ENCODE data around the gene THAP12. TPM values are rescaled to one million over a fixed set of nuclear protein-coding genes. Genes with fewer than 3 reads are reported as not detected.

The THAP12 gene
- total RNA-seq, 1 experiment from 2014 or later = 50.5 TPM

- intact Hi-C loops (cut with micrococcal nuclease) = no loop called here
- no peaks in the 10 kb centered on the region for H3K4me1 ChIP-seq (ENCODE audit: insufficient read depth, low read length)
- H3K9ac ChIP-seq (ENCODE audit: low read length) = no peak overlapping the region
- no peak overlapping the region for H3K4me2 ChIP-seq (ENCODE audit: low read length)
- no peaks in the 10 kb centered on the region for H3K27me3 ChIP-seq (ENCODE audit: low read length)
- H4K20me1 ChIP-seq (ENCODE audit: low read length) = no peaks in the 10 kb centered on the region
- H3K4me3 ChIP-seq (ENCODE audit: low read length) = no peak overlapping the region
- H3K9me3 ChIP-seq (ENCODE audit: low read length) = peaks cover 17% of the 10 kb centered on the region
- H3K36me3 ChIP-seq (ENCODE audit: low read depth, low read length) = no peaks in the 10 kb centered on the region
- no peaks in the 10 kb centered on the region for H3F3A ChIP-seq (ENCODE audit: low read length, unreplicated experiment)
- no TSS peak for BruUV-seq (replicated peaks)
- no peak overlapping the region for H3K27ac ChIP-seq (ENCODE audit: low read length)
- POLR2A ChIA-PET (ENCODE audit: unreplicated experiment) = no interaction called here
- ATAC-seq (no peak), DNase-seq (no peak)
- TF ChIP-seq EZH2phosphoT487 (IDR thresholded peaks at IDR 0.05; ENCODE audit: borderline replicate concordance, low read length) (no peak), EZH2 (IDR thresholded peaks at IDR 0.05; ENCODE audit: low read length, unreplicated experiment) (no peak), CTCF (conservative IDR thresholded peaks at IDR 0.05; ENCODE audit: low read depth, low read length) (no peak)
- no peaks in the 10 kb centered on the region for H3K9me2 ChIP-seq (replicated peaks; ENCODE audit: low read length)
- H3K79me2 ChIP-seq (ENCODE audit: low read length) = no peaks in the 10 kb centered on the region
- H2AFZ ChIP-seq (ENCODE audit: low read length) = no peak overlapping the region
- CTCF ChIA-PET = no interaction called here
These were observed 43.0 kb downstream of the THAP12 start for GRCh38 chr11:76337923-76338322.

GRCh38 chr11:76337469-76337868 is 43.5 kb downstream of the THAP12 start:
- Histone ChIP-seq H3K27me3 (ENCODE audit: low read length) (no peaks in the 10 kb centered on the region), H4K20me1 (ENCODE audit: low read length) (no peaks in the 10 kb centered on the region), H3K79me2 (ENCODE audit: low read length) (no peaks in the 10 kb centered on the region), H3K4me1 (ENCODE audit: insufficient read depth, low read length) (no peaks in the 10 kb centered on the region), H3K9me2 (replicated peaks; ENCODE audit: low read length) (no peaks in the 10 kb centered on the region), H2AFZ (ENCODE audit: low read length) (no peak overlapping the region), H3K4me2 (ENCODE audit: low read length) (no peak overlapping the region), H3K9ac (ENCODE audit: low read length) (no peak overlapping the region), H3F3A (ENCODE audit: low read length, unreplicated experiment) (no peaks in the 10 kb centered on the region), H3K27ac (ENCODE audit: low read length) (no peak overlapping the region), H3K9me3 (ENCODE audit: low read length) (peaks cover 17% of the 10 kb centered on the region), H3K36me3 (ENCODE audit: low read depth, low read length) (no peaks in the 10 kb centered on the region), H3K4me3 (ENCODE audit: low read length) (no peak overlapping the region)
- TF ChIP-seq CTCF (conservative IDR thresholded peaks at IDR 0.05; ENCODE audit: low read depth, low read length) (no peak), EZH2phosphoT487 (IDR thresholded peaks at IDR 0.05; ENCODE audit: borderline replicate concordance, low read length) (no peak), EZH2 (IDR thresholded peaks at IDR 0.05; ENCODE audit: low read length, unreplicated experiment) (no peak)
- ATAC-seq (no peak), DNase-seq (no peak)
- CTCF ChIA-PET = no interaction called here
- intact Hi-C loops (cut with micrococcal nuclease) = no loop called here
- POLR2A ChIA-PET (ENCODE audit: unreplicated experiment) = no interaction called here
- no TSS peak for BruUV-seq (replicated peaks)

- Histone ChIP-seq H3K4me2 (ENCODE audit: low read length) (no peak overlapping the region), H3K9me3 (ENCODE audit: low read length) (peaks cover 17% of the 10 kb centered on the region), H3K79me2 (ENCODE audit: low read length) (no peaks in the 10 kb centered on the region), H3K9ac (ENCODE audit: low read length) (no peak overlapping the region), H3K4me1 (ENCODE audit: insufficient read depth, low read length) (no peaks in the 10 kb centered on the region), H3F3A (ENCODE audit: low read length, unreplicated experiment) (no peaks in the 10 kb centered on the region), H2AFZ (ENCODE audit: low read length) (no peak overlapping the region), H4K20me1 (ENCODE audit: low read length) (no peaks in the 10 kb centered on the region), H3K27ac (ENCODE audit: low read length) (no peak overlapping the region), H3K27me3 (ENCODE audit: low read length) (no peaks in the 10 kb centered on the region), H3K36me3 (ENCODE audit: low read depth, low read length) (no peaks in the 10 kb centered on the region), H3K4me3 (ENCODE audit: low read length) (no peak overlapping the region), H3K9me2 (replicated peaks; ENCODE audit: low read length) (no peaks in the 10 kb centered on the region)
- intact Hi-C loops (cut with micrococcal nuclease) = no loop called here
- no peak for TF ChIP-seq EZH2phosphoT487 (IDR thresholded peaks at IDR 0.05; ENCODE audit: borderline replicate concordance, low read length)
- TF ChIP-seq CTCF (conservative IDR thresholded peaks at IDR 0.05; ENCODE audit: low read depth, low read length) = no peak
- no peak for TF ChIP-seq EZH2 (IDR thresholded peaks at IDR 0.05; ENCODE audit: low read length, unreplicated experiment)
- no peak for ATAC-seq
- ChIA-PET POLR2A (ENCODE audit: unreplicated experiment) (no interaction called here), CTCF (no interaction called here)
- no peak for DNase-seq
- BruUV-seq (replicated peaks) = no TSS peak
These were observed 44.3 kb downstream of the THAP12 start for GRCh38 chr11:76336597-76336996.
